Measurements from ENCODE around the gene HSD11B2. TPM values are rescaled to one million over a fixed set of nuclear protein-coding genes. Genes with fewer than 3 reads are reported as not detected.

Gene HSD11B2
- total RNA-seq, 1 experiment from 2014 or later: 33.5 TPM

- H3K27me3 ChIP-seq (ENCODE audit: insufficient read depth, low read length): no peaks in the 10 kb centered on the region; the same call in 1 of the 2 replicates
- H4K91ac ChIP-seq (ENCODE audit: insufficient read length, low read depth, low read length): no peak overlapping the region
- H3K4ac ChIP-seq (ENCODE audit: low read depth, low read length): no peak overlapping the region; the same call in 1 of the 2 replicates
- H3K79me2 ChIP-seq (ENCODE audit: insufficient read depth, low read length): no peaks in the 10 kb centered on the region; the same call in 1 of the 2 replicates
- peak overlapping the region; percentile 65 for H3K18ac ChIP-seq (ENCODE audit: insufficient read length, low read depth, low read length)
- H2BK120ac ChIP-seq (ENCODE audit: low read depth, low read length, poor library complexity, severe bottlenecking): no peak overlapping the region
- peak overlapping the region; percentile 55 for H3K9ac ChIP-seq (ENCODE audit: extremely low read depth, insufficient read length, low read length)
- no peak overlapping the region for H2BK12ac ChIP-seq (ENCODE audit: insufficient read length, low read depth, low read length)
- peaks cover 10% of the 10 kb centered on the region; the same call in 1 of the 2 replicates for H3K4me1 ChIP-seq (ENCODE audit: insufficient read depth, low read length)
- H3K4me1 Mint-ChIP-seq: peaks cover 51 to 52% of the 10 kb centered on the region in 2 experiments
- no peak overlapping the region for H2BK20ac ChIP-seq (ENCODE audit: low read depth, low read length, poor library complexity, severe bottlenecking)
- H4K20me1 ChIP-seq (ENCODE audit: control insufficient read depth, insufficient read depth, insufficient read length): no peaks in the 10 kb centered on the region
- peak overlapping the region; percentile 65; the same call in 1 of the 2 replicates for H3K14ac ChIP-seq (ENCODE audit: insufficient read depth, low read length)
- no peak overlapping the region for H3K23ac ChIP-seq (ENCODE audit: insufficient read length, low read depth, low read length)
- no peak overlapping the region for H3T11ph ChIP-seq (ENCODE audit: low read length)
- H3K36me3 Mint-ChIP-seq (ENCODE audit: insufficient read depth in 1 of 3, low read depth in 3 of 3): peaks cover 0 to 13% (median 9%) of the 10 kb centered on the region in 3 experiments; a peak in 5 of 7 replicates
- no peak overlapping the region for H4K5ac ChIP-seq (ENCODE audit: insufficient read length, low read depth, low read length)
- H3K4me2 ChIP-seq (ENCODE audit: insufficient read depth, insufficient read length, low read length): peak overlapping the region; percentile 58
- no peak overlapping the region for H3K56ac ChIP-seq (ENCODE audit: insufficient read length, low read depth, low read length)
- no peaks in the 10 kb centered on the region for H3K9me3 Mint-ChIP-seq
- WGBS (ENCODE audit: extremely low coverage, insufficient read length, low lambda C conversion rate): no CpG with 5 or more reads among the region's 13 CpGs
- H3K9me3 ChIP-seq (ENCODE audit: control insufficient read depth, low read depth, low read length): no peaks in the 10 kb centered on the region
- H2AK5ac ChIP-seq (ENCODE audit: insufficient read length, low read length): no peak overlapping the region
- no peak overlapping the region for H2BK5ac ChIP-seq (ENCODE audit: insufficient read length, low read length)
- H2AFZ ChIP-seq (ENCODE audit: low read length): no peak overlapping the region
- H4K8ac ChIP-seq (replicated peaks; ENCODE audit: insufficient read length, low read depth, low read length): no peak overlapping the region
- H3K79me1 ChIP-seq (ENCODE audit: insufficient read depth, low read depth, low read length, poor library complexity, severe bottlenecking): no peaks in the 10 kb centered on the region
- H3K27ac ChIP-seq (ENCODE audit: insufficient read length, low read depth, low read length): no peak overlapping the region
- peak overlapping the region; percentile 74 to 89 for H3K4me3 Mint-ChIP-seq
- peaks cover 17% of the 10 kb centered on the region for H3K23me2 ChIP-seq (ENCODE audit: insufficient read length, low read depth, low read length, poor library complexity, severe bottlenecking)
- H3K27ac Mint-ChIP-seq: peak overlapping the region; percentile 77 to 99 (median 83); a peak in 5 of 7 replicates
- peak; percentile 74 for DNase-seq
- H2BK15ac ChIP-seq (ENCODE audit: low read depth, low read length): no peak overlapping the region
- peaks cover 16% of the 10 kb centered on the region for H3K27me3 Mint-ChIP-seq (ENCODE audit: low read depth)
- no peak for TF ChIP-seq CTCF (conservative IDR thresholded peaks at IDR 0.05)
Measured at GRCh38 chr16:67431775-67432505, 1.0 kb downstream of the HSD11B2 start.

Data from H9 (cell line).